NCI-H2029 treated with DMSO at 0.1 percent for 48 hours (cell line): Measurements from ENCODE around the gene HECTD2.
"Not testable (repeated sequence)": the region's sequence is repeated elsewhere in the genome, so short reads cannot be mapped to it uniquely, and the experiment has no call there.

Experiments used
- DNase-seq: peaks from one replicate; lab custom pipeline; 2025; lab: John Stamatoyannopoulos, UW

The HECTD2 gene

GRCh38 chr10:91537614-91538383 lies 127.7 kb downstream of the HECTD2 start:
- no peak for DNase-seq

GRCh38 chr10:91539930-91540329 lies 129.8 kb downstream of the HECTD2 start:
- no peak for DNase-seq

- DNase-seq, result no peak
Measured at GRCh38 chr10:91540733-91541132, 130.6 kb downstream of the HECTD2 start.

GRCh38 chr10:91541481-91541880 lies 131.3 kb downstream of the HECTD2 start:
- no peak for DNase-seq

GRCh38 chr10:91545384-91545783 lies 135.2 kb downstream of the HECTD2 start:
- no peak for DNase-seq

- DNase-seq, result no peak
Measured at GRCh38 chr10:91545838-91546237, 135.7 kb downstream of the HECTD2 start.

GRCh38 chr10:91549262-91549661 lies 139.1 kb downstream of the HECTD2 start:
- DNase-seq, result no peak

- DNase-seq, result no peak
Measured at GRCh38 chr10:91550021-91550420, 139.9 kb downstream of the HECTD2 start.

GRCh38 chr10:91551856-91552255 lies 141.7 kb downstream of the HECTD2 start:
- no peak for DNase-seq

GRCh38 chr10:91552274-91553095 lies 142.3 kb downstream of the HECTD2 start:
- DNase-seq, result no peak

- no peak for DNase-seq
Measured at GRCh38 chr10:91555455-91555854, 145.3 kb downstream of the HECTD2 start.

- DNase-seq, result no peak
Measured at GRCh38 chr10:91556691-91557566, 146.8 kb downstream of the HECTD2 start.

GRCh38 chr10:91557651-91558111 lies 147.5 kb downstream of the HECTD2 start:
- no peak for DNase-seq

GRCh38 chr10:91558473-91558872 lies 148.3 kb downstream of the HECTD2 start:
- DNase-seq, result no peak

GRCh38 chr10:91559169-91559568 lies 149.0 kb downstream of the HECTD2 start:
- no peak for DNase-seq

- DNase-seq, result no peak
Measured at GRCh38 chr10:91559750-91560149, 149.6 kb downstream of the HECTD2 start.

- DNase-seq, result not testable (repeated sequence)
Measured at GRCh38 chr10:91560827-91561226, 150.7 kb downstream of the HECTD2 start.

- no peak for DNase-seq
Measured at GRCh38 chr10:91562839-91563581, 152.9 kb downstream of the HECTD2 start.

- DNase-seq, result no peak
Measured at GRCh38 chr10:91564026-91564425, 153.9 kb downstream of the HECTD2 start.
